Measurements from ENCODE around the gene S100PBP. TPM values are rescaled to one million over a fixed set of nuclear protein-coding genes. Genes with fewer than 3 reads are reported as not detected.

Gene S100PBP
- total RNA-seq, 2 donors from 2014 or later: 5.7 to 10.8 TPM

DNA sequence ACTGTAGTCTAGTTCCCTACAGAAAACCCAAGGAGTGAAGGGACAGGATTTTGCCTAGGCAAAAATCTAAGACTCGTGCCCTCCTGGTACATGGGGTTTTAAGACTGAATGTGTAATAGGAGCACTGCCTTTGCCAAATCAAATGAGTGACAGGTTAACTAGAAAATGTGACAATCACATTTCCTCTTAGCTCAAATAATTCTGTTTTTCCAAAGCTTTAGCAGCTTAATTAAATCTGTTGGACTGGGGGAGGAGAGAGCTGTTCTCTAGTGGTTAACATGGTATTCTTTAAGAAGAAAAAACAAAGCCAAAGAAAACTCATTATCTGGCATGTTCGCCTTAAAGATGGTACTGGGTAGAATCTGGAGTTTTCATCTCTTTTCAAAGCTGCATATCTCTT is 40.7 kb downstream of the S100PBP start:
- no peaks in the 10 kb centered on the region for H3K27me3 ChIP-seq
- peaks cover 0 to 13% of the 10 kb centered on the region in 2 donors for H3K4me1 ChIP-seq
- no peak overlapping the region for H3K4me3 ChIP-seq
- TF ChIP-seq, protein P1, sequence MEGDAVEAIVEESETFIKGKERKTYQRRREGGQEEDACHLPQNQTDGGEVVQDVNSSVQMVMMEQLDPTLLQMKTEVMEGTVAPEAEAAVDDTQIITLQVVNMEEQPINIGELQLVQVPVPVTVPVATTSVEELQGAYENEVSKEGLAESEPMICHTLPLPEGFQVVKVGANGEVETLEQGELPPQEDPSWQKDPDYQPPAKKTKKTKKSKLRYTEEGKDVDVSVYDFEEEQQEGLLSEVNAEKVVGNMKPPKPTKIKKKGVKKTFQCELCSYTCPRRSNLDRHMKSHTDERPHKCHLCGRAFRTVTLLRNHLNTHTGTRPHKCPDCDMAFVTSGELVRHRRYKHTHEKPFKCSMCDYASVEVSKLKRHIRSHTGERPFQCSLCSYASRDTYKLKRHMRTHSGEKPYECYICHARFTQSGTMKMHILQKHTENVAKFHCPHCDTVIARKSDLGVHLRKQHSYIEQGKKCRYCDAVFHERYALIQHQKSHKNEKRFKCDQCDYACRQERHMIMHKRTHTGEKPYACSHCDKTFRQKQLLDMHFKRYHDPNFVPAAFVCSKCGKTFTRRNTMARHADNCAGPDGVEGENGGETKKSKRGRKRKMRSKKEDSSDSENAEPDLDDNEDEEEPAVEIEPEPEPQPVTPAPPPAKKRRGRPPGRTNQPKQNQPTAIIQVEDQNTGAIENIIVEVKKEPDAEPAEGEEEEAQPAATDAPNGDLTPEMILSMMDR (IDR thresholded peaks at IDR 0.05): no peak
- no peak overlapping the region for H3K27ac ChIP-seq
- no peak for DNase-seq (ENCODE audit: low spot score)
- peaks cover 54% of the 10 kb centered on the region for H3K36me3 ChIP-seq
- H3K9me3 ChIP-seq: no peaks in the 10 kb centered on the region

DNA sequence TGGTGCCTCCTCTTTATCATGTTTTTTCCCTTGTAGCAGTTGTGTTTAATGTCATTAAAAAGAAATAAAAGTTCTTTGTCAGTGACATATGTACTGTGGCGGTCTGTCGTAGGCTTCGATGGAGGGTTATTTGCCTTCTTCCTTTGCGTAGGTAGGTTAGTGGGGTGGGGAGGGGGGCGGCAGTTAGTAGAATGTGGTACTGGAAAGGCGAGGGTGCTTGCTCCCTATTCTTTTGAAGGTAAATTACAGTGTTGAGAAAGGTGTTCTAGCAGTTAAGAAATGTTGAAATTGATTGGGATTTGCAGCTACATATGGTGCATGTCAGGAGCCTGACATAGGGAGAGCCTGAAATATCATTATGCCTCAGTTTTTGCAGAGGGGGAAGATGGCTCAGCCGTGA is 41.3 kb downstream of the S100PBP start:
- Histone ChIP-seq H3K4me1 (peaks cover 0 to 15% of the 10 kb centered on the region in 2 donors), H3K27me3 (no peaks in the 10 kb centered on the region), H3K27ac (no peak overlapping the region), H3K9me3 (no peaks in the 10 kb centered on the region), H3K4me3 (no peak overlapping the region), H3K36me3 (peaks cover 54% of the 10 kb centered on the region)
- TF ChIP-seq, protein P1 (IDR thresholded peaks at IDR 0.05): no peak
- DNase-seq (ENCODE audit: low spot score): no peak

DNA sequence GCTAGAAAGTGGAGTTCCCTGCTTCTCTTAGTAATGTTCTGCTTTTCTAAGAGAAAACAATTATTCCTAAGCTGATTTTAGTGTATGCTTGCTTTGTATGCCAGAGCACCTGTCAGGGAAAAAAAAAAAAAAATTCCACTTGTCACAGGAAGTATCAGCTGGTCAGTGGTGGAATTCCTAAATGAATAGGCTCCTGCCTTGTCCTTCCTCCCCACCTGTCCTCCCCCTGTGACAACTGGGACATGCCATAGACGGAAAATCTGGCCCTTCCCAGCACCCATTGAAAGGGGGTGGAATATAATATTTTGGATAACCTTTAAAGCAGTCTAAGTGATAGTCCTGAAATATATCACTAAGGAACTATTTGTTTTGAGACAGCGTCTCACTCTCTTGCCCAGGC is 42.5 kb downstream of the S100PBP start:
- Histone ChIP-seq H3K27me3 (no peaks in the 10 kb centered on the region), H3K4me3 (no peak overlapping the region), H3K9me3 (no peaks in the 10 kb centered on the region), H3K27ac (no peak overlapping the region), H3K4me1 (peaks cover 0 to 27% of the 10 kb centered on the region in 2 donors), H3K36me3 (peaks cover 42% of the 10 kb centered on the region)
- no peak for DNase-seq (ENCODE audit: low spot score)
- TF ChIP-seq, protein P1 (IDR thresholded peaks at IDR 0.05): no peak

DNA sequence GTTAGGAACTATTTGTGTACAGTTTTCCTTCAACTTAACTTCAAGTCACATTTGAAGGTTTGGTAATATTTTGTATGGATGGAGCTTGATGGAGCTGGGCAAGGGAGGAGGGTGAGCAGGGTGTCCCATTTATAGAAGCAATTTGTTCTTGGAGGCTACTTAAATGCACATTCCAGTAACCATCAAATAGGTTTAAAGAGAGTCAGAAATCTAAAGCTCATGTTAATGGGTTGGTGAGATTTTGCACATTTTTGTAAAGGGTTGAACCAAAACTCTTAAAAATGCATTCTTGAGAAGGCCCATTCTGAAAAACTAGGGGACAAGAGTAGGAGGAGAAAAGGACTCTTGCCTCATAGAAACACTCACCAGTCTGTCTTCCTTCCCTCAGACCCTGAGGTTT is 43.1 kb downstream of the S100PBP start:
- H3K36me3 ChIP-seq: peaks cover 39% of the 10 kb centered on the region
- DNase-seq (ENCODE audit: low spot score): no peak
- H3K9me3 ChIP-seq: no peaks in the 10 kb centered on the region
- no peak overlapping the region for H3K4me3 ChIP-seq
- TF ChIP-seq, protein P1 (IDR thresholded peaks at IDR 0.05): no peak
- H3K27ac ChIP-seq: no peak overlapping the region
- H3K4me1 ChIP-seq: peaks cover 0 to 33% of the 10 kb centered on the region in 2 donors
- no peaks in the 10 kb centered on the region for H3K27me3 ChIP-seq

DNA sequence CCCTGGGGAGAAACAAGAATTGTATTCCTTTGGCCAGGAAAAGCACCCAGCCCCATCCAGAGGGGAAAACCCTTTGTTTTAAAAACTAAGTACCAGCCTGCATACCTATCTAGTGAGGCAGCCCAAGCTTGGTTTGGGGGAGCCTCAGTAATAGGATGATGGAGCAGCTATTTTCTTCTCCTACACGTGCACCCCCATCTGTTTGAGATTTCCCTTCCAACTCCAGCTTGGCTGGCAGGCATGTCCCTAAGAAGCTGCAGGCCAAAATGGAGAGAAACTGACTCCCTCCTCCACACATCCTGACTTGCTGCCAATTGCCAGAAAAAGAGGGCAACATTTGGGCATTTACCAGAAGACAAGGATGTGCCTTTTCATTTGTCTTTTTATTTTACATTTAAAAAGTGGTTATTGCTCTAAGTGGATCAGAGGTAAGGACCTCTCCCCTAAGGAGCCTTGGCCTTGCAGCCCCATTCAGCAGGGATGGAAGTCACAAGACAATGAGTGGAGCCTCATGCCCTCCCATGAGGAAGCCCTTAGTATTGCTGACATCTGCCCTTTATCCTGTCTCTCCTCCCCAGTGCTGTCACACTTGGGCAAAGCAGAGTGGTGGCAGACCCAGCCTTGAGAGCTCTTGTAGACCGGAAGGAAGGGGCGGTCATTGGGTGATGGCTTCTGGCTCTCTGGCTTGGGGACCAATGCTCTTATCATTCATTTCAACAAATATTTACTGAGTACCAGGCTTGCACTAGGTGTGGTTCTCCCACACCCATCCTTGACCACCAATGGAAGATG is 44.6 kb downstream of the S100PBP start:
- Histone ChIP-seq H3K36me3 (peaks cover 26% of the 10 kb centered on the region), H3K27me3 (no peaks in the 10 kb centered on the region), H3K9me3 (no peaks in the 10 kb centered on the region), H3K27ac (no peak overlapping the region), H3K4me3 (no peak overlapping the region), H3K4me1 (peaks cover 0 to 40% of the 10 kb centered on the region in 2 donors)
- no peak for DNase-seq (ENCODE audit: low spot score)
- TF ChIP-seq, protein P1 (IDR thresholded peaks at IDR 0.05): no peak
